Stimulated activated CD8-positive, alpha-beta memory T cell treated with anti-CD3 and anti-CD28 coated beads, Interleukin-2, amount 100 ng/mL, for 48 hours (primary cell): ENCODE results near the gene PPP2R5C.
"Not testable (repeated sequence)": the region's sequence is repeated elsewhere in the genome, so short reads cannot be mapped to it uniquely, and the experiment has no call there.

Experiments
- DNase-seq, 2 donors: peaks; one replicate each; pipeline ENCODE4 v3.0.0-alpha.2; 2020; ENCODE audit warnings: low read depth in 2 of 2

PPP2R5C gene

DNA sequence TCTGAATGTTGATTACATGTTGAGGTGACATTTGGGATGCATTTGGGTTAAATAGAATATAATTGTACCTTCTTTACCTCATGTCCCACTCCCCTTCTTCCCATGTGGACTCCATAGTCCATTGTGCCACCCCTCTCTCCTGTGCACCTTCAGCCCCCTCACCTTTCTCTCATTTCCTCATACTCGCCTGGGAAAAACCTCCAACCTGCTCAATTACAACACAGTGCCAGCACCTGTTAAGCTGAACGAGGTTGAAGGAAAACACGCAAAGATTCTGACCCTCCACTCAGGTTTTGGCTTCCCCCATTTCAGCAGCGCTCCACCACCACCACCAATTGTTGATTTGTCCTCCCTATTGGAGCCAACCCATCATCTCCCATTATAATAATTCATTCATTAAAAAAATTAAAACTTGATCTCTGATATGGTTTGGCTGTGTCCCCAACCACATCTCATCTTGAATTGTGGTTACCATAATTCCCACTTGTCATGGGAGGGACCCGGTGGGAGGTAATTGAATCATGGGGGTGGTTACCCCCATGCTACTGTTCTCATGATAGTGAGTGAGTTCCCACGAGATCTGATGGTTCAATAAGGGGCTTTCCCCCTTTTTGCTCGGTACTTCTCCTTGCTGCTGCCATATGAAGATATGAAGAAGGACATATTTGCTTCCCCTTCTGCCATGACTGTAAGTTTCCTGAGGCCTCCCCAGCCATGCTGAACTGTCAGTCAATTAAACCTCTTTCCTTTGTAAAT is 33.7 kb upstream of the PPP2R5C start:
- no peak for DNase-seq

DNA sequence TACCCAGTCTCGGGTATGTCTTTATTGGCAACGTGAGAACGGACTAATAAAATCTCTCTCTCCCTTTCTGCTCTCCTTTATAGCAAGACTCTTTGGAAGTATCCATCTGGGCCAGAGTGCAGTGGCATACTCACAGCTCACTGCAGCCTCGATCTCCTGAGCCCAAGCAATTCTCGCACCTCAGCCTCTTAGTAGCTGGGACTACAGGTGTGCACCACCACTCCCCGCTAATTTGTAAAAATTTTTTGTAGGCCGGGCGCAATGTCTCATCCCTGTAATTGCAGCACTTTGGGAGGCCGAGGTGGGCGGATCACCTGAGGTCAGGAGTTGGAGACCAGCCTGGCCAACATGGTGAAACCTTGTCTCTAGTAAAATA is 33.2 kb upstream of the PPP2R5C start:
- DNase-seq: no peak

DNA sequence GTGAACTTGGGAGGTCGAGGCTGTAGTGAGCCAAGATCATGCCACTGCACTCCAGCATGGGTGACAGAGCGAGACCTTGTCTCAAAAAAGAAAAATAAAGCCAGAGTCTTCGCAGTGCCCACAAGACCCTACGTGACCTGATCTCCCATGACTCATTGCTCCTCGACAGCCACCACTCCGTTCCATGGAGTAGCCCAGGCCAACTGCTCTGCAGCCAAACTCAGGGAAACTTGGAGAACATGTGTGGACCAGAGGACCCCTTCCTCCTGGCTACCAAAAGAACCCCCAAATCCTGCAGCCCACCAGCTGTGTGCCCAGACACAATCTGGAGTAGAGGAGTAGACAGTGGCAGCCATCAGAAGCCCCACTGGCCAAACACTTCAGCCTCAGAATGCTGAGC is 32.1 kb upstream of the PPP2R5C start:
- DNase-seq: no peak

DNA sequence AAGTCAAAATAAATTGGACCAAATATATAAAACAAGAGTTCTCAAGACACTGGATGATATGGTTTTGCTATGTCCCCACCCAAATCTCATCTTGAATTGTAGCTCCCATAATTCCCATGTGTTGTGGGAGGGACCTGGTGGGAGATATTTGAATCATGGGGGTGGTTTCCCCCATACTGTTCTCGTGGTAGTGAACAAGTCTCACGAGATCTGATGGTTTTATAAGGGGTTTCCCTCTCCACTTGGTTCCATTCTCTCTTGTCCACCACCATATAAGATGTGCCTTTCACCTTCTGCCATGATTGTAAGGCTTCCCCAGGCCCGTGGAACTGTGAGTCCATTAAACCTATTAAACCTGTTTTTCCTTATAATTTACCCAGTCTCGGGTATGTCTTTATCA is 31.4 kb upstream of the PPP2R5C start:
- not testable (repeated sequence) for DNase-seq

DNA sequence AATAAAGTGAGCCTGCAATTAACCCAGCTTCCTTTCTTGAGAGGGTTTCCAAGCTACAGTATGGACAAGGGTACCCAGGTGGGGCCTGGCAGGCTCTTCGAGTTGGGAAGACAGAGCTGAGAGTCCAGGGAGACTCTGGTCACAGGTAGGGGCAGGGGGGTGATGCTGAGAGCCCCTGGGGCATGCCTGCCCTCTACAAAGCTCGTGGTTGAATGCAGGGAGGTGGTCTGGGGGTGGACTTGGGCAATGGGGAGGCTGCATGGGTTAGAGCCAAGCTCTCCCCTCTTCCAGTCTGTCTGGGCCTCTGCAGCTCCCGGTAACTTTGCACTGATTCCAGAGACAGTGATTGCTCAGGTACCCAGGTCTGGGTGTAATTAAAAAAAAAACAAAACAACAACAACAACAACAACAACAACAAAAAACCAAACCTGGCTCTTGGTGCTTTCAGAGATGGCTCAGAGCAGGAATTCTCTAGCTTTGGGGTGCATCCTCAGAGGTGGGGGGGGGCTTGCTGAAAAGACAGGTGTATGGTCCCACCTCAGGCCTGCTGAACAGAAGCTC is 30.8 kb upstream of the PPP2R5C start:
- DNase-seq: no peak

DNA sequence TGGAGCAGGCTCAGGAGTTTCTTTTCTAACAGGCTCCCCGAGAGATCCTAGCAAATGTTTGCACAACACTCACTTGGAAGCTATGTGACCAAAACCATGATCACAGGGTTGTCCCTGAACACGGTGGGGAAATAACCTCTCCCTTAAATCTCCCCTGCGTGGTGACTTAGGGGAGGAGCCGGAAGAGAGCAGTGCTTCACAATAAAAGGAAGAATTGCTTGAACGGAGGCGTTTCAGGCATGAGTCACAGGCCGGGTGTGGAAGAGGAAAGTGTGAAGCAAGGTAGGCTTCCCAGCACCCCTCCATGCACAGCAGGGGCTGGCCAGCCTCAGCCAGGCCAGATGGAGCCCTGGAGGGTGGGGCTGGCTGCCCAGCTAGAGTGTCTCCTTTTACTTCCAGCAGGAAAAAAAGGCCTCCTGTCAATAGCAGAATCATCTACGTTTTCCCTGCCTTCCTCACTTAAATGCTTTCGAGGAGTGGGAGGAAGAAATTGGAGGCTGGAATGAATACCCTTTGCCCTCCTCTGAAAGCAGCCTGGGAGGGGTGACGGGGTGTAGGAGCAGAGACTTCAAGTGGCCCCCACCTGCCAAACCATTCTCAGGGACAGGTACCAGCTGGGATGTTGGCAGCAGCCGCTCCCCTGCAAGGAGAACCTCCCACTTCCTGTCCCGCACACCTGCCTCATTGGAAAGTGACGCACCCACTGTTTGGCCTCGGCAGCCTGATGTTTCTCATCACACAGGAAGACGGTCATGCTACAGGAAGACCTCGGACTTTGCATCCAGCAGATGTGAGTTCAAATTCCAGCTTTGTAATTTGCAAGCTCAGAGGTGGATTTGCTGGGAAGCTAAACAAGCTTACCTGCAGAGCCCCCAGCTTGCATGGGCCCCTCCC is 30.1 kb upstream of the PPP2R5C start:
- DNase-seq: peak; percentile 71 to 79

DNA sequence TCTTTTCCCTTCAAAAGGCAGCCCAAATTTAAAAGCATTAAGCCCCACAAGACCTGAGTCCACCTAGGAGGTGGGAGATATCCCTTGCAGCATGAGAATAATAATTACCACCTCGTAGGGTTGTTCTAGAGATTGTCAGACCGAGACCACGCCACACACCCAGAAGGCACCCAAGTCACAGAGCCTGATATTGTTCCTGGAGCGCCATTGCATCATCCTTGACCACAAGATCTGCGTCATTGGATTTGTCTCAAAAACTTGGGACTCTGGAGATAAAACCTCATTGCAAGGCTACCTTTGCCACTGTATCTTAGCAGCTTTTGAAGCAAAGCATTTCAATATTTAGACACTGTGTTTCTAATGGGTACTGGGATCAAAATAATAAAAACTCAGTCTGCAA is 29.4 kb upstream of the PPP2R5C start:
- DNase-seq: no peak

DNA sequence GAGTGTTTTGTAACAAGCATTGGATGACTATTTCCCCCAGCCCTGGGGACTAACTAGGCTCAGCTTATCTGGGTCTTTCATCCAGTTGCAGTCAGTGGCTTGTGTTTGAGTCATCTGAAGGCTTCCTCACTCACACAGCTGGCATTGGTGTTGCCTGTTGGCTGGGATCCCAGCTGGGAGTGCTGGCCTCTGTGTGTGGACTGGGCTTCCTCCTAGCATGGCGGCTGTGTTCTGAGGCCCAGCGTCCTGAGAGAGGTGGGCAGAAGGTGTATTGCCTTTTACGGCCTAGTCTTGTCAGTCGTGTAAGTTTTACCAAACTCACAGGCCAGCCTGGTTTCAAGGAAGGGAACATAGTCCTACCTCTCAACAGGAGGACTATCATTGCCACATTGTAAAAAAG is 28.3 kb upstream of the PPP2R5C start:
- DNase-seq: no peak

DNA sequence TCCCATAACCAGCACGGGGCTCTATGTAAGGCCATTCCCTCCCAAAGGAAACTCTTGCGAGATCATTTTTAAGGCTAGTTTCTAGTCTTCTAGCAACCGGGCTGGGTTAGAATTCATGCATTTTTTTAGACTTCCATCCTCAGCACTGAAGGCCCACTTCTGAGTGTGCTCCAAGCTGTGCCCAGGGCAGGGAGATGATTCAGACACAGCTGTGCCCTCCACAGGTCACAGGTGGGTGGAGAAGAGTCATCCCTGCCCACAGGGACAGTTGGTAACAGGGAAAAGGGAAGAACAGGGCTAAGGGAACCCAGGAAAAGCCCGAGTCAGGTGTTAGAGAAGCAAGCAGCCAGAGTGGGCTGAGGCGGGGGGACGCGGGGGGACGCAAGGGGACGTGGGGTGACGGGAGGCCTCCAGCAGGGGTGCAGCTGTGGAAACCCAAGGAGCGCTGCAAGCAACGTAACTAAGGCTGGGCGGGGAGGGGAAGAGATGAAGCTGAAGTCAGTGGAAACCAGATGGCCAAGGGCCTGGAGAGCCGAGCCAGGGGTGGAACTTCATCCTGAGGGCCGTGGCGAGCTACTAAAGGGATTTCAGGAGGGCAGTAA is 27.2 kb upstream of the PPP2R5C start:
- no peak for DNase-seq

DNA sequence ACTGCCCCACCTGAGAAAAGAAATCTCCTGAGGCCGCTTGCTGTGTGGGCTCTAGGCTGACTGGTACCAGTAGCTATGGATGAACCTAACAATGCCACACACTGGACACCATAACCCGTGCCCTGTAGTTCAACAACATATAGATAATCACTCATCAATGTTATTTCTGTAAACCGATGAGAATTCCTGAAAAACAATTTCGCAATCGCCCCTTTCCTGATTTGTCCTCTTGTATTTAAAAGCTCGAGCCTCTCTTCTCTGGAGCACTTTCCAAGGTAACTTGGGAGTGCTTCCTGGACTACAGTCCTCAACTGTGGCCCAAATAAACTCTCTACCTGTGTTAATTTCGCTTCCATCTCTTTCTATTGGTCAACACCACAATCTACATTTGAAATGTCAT is 26.1 kb upstream of the PPP2R5C start:
- DNase-seq: no peak

DNA sequence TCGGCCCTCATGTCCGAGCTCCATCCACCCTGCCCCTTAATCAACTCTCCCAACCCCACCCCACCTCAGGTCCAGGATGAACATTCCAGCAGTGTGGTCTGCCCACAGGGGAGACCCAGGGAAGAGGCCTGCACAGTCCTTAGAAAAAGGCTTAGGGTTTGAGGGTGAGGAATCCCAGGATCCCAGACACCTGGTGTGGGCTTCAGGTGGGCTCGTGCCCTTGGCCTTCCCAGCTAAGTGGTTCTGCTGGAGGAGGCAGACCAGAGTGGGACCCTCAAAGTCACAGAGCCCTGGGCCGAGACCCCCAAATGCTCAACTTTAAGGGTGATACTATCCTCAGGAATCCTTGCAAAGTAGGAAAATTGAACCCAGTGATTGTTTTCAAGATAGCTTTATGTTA is 25.4 kb upstream of the PPP2R5C start:
- no peak for DNase-seq

DNA sequence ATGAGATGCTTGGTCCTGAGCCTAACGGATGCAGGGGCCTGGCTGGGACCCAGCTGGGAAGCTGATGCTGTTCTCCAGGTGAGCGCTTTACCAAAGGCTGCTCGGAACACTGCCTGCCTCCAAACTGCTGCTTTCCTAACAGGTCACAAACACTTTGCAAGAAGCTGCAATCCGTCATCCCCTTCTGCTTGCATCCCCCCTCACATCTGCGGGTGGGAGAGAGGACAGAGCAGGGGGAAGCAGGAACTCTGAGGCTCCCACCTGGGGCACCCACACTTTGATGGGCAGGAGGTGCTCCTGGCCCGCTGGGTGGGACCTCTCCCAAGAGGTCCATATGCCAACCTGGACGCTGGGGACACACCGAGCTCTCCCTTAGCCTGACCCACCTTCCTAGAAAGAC is 24.9 kb upstream of the PPP2R5C start:
- no peak for DNase-seq

DNA sequence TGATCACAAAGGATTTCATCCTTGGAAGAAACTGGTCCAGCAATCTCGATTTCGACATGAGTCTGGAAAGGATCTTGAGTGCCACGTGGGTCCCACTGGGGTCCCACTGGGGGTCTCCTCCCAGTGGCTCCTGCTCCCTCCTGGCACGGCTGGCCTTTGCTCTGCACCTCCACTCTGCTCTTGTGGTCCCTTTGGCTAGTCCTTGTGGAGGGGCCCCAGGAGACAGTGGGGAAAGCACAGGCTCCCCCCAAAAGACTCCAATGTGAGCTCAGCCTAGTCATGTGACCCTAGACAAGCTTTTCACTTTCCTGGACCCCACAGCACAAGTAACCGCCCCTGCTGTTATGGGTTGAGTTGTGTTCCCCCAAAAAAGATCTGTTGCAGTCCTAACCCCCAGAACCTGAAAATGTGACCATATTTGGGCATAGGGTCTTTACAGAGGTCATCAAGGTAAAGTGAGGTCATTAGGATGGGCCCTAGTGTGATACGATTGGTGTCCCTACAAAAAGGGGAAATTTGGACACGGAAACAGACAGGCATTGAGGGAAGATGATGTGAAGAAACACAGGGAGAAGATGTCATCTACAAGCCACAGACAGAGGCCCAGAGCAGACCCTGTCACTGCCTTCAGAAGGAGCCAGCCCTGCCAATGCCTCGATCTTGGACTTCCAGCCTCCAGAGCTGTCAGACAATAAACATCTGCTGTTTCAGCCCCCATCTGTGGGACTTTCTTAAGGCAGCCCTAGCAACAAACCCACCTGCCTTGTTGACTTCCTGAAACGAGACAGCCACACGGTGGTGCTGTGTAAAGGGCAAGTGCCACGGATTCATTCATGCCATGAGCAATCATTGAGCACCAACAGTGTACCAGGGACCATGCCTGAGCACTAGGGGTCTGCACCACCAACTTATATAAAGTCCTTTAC is 23.8 kb upstream of the PPP2R5C start:
- no peak for DNase-seq

DNA sequence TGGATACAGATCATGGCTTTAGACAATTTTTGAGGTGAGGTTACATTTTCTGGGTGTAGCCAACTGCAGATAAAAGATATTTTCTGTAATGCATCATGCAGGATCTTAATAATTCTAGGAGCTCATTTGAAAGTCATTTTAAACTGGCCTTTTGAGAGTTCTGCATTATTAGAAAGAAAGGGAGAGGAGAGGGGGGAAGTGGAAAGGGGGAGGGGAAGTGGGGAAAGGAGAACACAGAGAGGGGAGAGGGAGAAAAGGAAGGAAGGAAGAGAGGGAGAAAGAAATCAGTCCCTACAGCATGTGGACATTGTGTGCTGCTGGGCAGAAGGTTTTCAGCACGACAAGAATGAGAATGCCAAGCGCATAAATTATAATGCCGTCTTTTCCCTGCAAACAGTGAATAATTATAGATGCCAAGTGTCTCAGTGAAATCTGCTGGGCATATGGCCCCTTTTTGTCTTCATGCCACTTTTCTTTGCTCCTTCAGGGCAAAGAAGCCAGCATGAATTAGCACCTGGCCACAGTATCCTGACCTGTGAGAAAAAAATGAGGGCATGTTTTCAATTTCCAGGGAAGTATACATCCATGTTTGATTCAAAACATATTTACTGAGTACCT is 22.7 kb upstream of the PPP2R5C start:
- DNase-seq: no peak

DNA sequence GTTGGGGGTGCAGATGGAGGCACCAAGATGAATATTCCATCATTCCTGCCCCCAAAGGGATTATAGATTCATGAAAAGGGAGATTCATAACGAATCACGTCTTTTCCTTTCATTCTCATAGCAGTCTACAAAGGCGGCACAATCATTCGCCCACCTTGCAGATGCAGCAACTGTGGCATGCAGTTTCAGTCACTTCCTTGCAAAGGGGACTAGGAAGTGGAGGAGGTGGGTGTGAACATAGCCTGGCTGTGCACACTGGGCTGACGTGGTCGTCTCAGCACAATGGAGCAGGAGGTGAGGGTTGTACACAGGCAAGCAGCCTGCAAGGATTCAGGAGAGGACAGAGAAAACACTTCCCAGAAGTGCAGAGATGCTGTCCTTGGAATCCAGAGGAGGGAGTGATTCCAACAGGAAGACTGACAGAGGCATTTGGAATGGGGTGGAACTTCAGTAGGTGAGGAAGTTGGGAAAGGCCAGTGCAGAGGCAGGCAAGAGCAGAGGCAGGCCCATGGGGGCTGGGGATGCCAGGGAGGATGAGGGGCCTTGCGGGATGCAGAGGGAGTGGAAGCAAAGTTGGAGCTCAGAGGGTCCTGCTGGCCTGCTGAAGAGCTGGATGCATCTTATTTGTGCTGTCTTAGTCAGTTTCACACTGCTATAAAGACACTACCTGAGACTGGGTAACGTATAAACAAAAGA is 21.9 kb upstream of the PPP2R5C start:
- DNase-seq: no peak

DNA sequence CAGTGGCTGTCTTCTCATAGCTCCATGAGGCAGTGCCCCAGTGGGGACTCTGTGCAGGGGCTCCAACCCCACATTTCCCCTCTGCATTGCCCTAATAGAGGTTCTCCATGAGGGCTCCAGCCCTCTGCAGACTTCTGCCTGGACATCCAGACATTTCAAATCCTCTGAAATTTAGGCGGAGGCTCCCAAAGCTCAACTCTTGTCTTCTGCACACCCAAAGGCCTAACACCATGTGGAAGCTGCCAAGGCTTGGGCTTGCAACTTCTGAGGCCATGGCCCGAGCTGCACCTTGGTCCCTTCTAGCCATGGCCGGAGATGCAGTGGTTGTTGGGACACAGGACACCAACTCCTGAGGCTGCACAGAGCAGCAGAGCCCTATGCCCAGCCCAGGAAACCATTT is 20.5 kb upstream of the PPP2R5C start:
- no peak for DNase-seq

DNA sequence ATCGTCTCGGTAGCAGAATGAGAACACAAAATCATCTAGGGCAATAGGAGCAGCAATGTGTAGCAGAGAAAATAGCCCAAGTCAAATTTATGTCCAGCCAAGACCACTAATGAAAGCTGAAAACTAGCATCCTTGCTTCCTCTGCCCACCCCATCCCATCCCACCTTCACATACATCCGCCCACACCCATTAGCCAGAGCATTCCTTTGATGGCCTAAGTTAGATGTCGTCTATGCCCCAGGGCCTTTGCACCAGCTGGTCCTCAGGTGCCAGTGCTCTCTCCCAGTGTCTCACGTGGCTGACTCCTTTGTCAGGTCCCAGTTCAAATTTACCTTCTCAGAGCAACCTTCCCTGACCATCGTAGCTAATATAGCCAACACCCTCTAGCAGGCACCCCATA is 17.8 kb upstream of the PPP2R5C start:
- DNase-seq: no peak

DNA sequence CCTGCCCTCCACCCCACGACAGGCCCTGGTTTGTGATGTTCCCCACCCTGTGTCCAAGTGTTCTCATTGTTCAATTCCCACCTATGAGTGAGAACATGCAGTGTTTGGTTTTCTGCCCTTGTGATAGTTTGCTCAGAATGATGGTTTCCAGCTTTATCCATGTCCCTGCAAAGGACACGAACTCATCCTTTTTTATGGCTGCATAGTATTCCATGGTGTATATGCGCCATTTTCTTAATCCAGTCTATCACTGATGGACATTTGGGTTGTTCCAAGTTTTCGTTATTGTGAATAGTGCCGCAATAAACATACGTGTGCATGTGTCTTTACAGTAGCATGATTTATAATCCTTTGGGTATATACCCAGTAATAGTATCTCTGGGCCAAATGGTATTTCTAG is 17.1 kb upstream of the PPP2R5C start:
- not testable (repeated sequence) for DNase-seq

DNA sequence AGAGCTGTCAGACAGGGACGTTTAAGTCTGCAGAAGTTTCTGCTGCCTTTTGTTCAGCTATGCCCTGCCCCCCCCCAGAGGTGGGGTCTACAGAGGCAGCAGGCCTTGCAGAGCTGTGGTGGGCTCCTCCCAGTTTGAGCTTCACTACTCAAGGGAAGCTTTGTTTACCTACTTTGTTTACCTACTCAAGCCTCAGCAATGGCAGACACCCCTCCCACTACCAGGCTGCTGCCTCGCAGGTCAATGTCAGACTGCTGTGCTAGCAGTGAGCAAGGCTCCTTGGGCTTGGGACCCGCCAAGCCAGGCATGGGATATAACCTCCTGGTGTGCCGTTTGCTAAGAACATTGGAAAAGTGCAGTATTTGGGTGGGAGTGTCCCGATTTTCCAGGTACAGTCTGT is 11.8 kb upstream of the PPP2R5C start:
- not testable (repeated sequence) for DNase-seq

DNA sequence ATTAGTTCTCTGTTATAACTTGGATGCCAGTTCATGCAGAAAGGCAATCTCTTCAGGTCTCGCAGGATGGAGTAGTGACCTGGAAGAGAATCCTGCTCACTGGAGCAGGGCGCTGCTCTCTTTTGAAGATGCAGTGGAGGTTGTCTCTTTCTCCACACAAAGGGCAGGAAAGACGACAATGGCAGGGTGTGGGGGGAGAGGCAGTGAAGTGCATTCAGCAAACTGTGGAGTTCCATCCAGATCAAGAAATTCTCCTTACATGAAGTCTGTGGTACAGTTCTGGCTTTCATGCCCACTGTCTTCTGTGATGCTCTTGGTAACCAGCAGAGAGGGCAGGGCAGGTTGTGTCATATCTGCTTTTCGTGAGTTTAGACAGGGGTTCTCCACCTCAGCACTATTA is 6.6 kb upstream of the PPP2R5C start:
- DNase-seq: no peak
